Uterus (tissue), 2 donors: ENCODE measurements around the gene POLD4.

Source experiments
- POLR2A ChIP-seq, 2 donors: fragments of 450-650 bp; IDR thresholded peaks; one replicate each; pipeline ENCODE4 v1.6.1; 2016; ENCODE audit warnings: antibody characterized with exemption in 2 of 2, mild to moderate bottlenecking in 1 of 2, moderate library complexity in 1 of 2
- TF ChIP-seq, protein P1 (sequence below), 4 experiments: fragments of 200-600 bp in 2 of 4; fragments of 450-650 bp in 2 of 4; sonication (generic) in 2 of 4; IDR thresholded peaks; one replicate each; pipeline ENCODE4 v1.5.1; 2016 to 2019; ENCODE audit warnings: antibody characterized with exemption in 4 of 4, mild to moderate bottlenecking in 2 of 4, moderate library complexity in 1 of 4

DNA sequence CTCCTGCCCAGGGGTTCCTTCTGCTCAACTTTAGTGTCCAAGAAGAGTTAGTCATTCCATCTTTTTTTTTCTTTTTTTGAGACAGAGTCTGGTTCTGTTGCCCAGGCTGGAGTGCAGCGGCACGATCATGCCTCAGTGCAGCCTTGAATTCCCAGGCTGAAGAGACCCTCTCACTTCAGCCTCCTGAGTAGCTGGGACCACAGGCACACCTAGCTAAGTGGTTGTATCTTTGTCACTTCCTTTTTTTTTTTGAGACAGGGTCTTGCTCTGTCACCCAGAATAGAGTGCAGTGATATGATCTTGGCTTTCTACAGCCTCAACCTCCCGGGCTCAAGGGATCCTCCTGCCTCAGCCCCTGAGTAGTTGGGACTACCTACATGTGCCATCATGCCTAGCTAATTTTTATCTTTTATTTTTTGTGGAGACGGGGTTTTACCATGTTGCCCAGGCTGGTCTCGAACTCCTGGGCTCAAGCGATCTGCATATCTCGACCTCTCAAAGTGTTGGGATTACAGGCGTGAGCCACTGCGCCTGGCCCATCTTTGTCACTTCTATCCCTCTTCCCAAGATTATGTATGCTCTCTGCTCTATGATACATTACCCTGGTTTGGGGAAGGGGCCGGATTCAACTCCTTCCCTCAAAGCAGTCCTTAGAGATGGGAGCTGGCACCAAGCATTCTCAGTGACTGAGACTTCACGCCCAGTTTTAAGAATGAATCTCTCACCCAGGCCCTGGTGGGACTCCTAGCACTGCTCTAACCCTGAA is 40.0 kb downstream of the POLD4 start:
- TF ChIP-seq POLR2A (IDR thresholded peaks at IDR 0.05): no peak
- TF ChIP-seq, protein P1, sequence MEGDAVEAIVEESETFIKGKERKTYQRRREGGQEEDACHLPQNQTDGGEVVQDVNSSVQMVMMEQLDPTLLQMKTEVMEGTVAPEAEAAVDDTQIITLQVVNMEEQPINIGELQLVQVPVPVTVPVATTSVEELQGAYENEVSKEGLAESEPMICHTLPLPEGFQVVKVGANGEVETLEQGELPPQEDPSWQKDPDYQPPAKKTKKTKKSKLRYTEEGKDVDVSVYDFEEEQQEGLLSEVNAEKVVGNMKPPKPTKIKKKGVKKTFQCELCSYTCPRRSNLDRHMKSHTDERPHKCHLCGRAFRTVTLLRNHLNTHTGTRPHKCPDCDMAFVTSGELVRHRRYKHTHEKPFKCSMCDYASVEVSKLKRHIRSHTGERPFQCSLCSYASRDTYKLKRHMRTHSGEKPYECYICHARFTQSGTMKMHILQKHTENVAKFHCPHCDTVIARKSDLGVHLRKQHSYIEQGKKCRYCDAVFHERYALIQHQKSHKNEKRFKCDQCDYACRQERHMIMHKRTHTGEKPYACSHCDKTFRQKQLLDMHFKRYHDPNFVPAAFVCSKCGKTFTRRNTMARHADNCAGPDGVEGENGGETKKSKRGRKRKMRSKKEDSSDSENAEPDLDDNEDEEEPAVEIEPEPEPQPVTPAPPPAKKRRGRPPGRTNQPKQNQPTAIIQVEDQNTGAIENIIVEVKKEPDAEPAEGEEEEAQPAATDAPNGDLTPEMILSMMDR (IDR thresholded peaks at IDR 0.05): no peak
